Natural killer cell (primary cell): ENCODE data around the gene MYH15. TPM values are rescaled to one million over a fixed set of nuclear protein-coding genes. Genes with fewer than 3 reads are reported as not detected.

Source experiments
- ATAC-seq, 3 donors: fragments of 150-1000 bp in 2 of 3; fragments of 200-7000 bp in 1 of 3; cut with Tn5 transposase; 1 replicate in 1 of 3; 2 replicates in 2 of 3; pipeline ENCODE4 v1.10.0; 2021; ENCODE audit warnings: mild to moderate bottlenecking in 2 of 3, moderate library complexity in 2 of 3
- DNase-seq, 2 donors: peaks; one replicate each; pipeline versions ENCODE4 v3.0.0 to v3.0.0-alpha.2; 2013 to 2021; ENCODE audit warnings: mixed read lengths in 1 of 2
- H3K27ac ChIP-seq: one replicate; pipeline ENCODE4 v1.5.1; 2013; ENCODE audit warnings: mild to moderate bottlenecking, low read length
- H3K27me3 ChIP-seq: one replicate; pipeline ENCODE4 v1.6.1; 2013; ENCODE audit warnings: low read length; ENCODE audit not compliant: control insufficient read depth, insufficient read depth
- H3K36me3 ChIP-seq: one replicate; pipeline ENCODE4 v1.6.1; 2013; ENCODE audit warnings: low read length; ENCODE audit not compliant: control insufficient read depth, insufficient read depth
- H3K4me1 ChIP-seq: one replicate; pipeline ENCODE4 v1.6.1; 2013; ENCODE audit warnings: low read length; ENCODE audit not compliant: control insufficient read depth, insufficient read depth
- H3K4me3 ChIP-seq: one replicate; pipeline ENCODE4 v1.5.1; 2013; ENCODE audit warnings: low read length
- H3K9me3 ChIP-seq: one replicate; pipeline ENCODE4 v1.6.1; 2013; ENCODE audit warnings: low read length; ENCODE audit not compliant: control insufficient read depth, insufficient read depth
- H3K27ac Mint-ChIP-seq, 2 donors: one replicate each; pipeline ENCODE4 v1.8.0; 2022; ENCODE audit warnings: mild to moderate bottlenecking in 2 of 2, mixed read lengths in 2 of 2, moderate library complexity in 1 of 2
- H3K27me3 Mint-ChIP-seq, 2 donors: one replicate each; pipeline ENCODE4 v1.8.0; 2022; ENCODE audit warnings: low read depth in 2 of 2, mixed read lengths in 2 of 2
- H3K36me3 Mint-ChIP-seq: one replicate; pipeline ENCODE4 v1.8.0; 2022; ENCODE audit warnings: mixed read lengths
- H3K4me1 Mint-ChIP-seq, 2 donors: one replicate each; pipeline ENCODE4 v1.8.0; 2022; ENCODE audit warnings: mixed read lengths in 2 of 2
- H3K4me3 Mint-ChIP-seq: one replicate; pipeline ENCODE4 v1.8.0; 2022; ENCODE audit warnings: mild to moderate bottlenecking, moderate library complexity, mixed read lengths
- H3K9me3 Mint-ChIP-seq, 2 donors: one replicate each; pipeline ENCODE4 v1.8.0; 2022; ENCODE audit warnings: mixed read lengths in 2 of 2
- WGBS: methylation state at CpG from one replicate; pipeline ENCODE4 v1.1.7; 2013; ENCODE audit warnings: missing lambda C conversion rate; ENCODE audit not compliant: insufficient coverage; 5-methylcytosine and 5-hydroxymethylcytosine counted together
- intact Hi-C: fragments of 100-400 bp; cut with micrococcal nuclease; formaldehyde crosslinking; loops from one replicate; pipeline ENCODE4 v1.14.2; 2022
- total RNA-seq, 4 donors: library from RNA; stranded (reverse); fragments of 120-200 nt in 1 of 4; gene quantifications; one replicate each; pipeline versions ENCODE4 v1.2.3 to v1.2.4, GENCODE V29; 2013 to 2022
- TF ChIP-seq, protein P1 (sequence below): fragments of 200-600 bp; IDR thresholded peaks from one replicate; pipeline ENCODE4 v1.8.0; 2022; ENCODE audit warnings: antibody characterized with exemption

Gene MYH15
- total RNA-seq, 3 donors from 2014 or later (not counting 1 experiment from before 2014, with no cell fraction given), result 0.05 TPM; not detected in 2

DNA sequence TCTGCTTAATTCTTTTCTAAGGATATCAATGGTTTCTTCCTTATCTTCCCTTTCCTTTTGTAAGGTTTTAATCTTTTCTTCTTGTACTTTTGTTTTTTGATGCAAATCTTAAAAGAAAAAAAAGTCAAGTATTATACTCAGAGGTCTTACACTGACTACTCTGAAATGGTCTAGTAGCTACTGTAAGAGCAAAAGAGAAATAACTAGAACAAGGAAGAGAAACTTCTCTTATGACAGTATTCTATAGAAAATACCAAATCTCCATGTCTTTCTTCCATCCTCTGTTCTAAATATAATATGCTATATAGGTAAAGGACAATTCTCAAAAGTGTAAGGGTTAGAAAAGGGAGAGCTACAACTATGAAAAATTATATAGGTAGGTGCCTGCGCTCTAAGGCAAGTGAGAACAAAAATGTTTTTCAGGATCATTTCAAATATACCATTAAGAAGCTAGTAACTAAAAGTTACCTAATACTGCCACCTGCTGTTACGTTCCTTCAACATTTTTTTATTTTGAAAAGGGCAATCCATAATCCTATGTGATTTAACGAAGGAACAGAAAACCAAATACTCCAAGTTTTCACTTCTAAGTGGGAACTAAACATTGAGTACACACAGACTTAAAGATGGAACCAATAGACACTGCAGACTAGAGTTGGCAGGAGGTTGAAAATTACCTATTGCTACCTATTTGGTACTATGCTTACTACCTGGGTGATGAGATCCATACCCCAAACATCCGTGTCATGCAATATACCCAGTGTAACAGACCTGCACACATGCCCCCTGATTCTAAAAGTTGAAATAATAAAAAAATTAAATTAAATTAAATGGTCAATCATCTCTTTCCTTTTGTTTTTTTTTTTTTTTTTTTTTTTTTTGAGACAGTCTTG is 42.1 kb upstream of the MYH15 start:
- TF ChIP-seq, protein P1, sequence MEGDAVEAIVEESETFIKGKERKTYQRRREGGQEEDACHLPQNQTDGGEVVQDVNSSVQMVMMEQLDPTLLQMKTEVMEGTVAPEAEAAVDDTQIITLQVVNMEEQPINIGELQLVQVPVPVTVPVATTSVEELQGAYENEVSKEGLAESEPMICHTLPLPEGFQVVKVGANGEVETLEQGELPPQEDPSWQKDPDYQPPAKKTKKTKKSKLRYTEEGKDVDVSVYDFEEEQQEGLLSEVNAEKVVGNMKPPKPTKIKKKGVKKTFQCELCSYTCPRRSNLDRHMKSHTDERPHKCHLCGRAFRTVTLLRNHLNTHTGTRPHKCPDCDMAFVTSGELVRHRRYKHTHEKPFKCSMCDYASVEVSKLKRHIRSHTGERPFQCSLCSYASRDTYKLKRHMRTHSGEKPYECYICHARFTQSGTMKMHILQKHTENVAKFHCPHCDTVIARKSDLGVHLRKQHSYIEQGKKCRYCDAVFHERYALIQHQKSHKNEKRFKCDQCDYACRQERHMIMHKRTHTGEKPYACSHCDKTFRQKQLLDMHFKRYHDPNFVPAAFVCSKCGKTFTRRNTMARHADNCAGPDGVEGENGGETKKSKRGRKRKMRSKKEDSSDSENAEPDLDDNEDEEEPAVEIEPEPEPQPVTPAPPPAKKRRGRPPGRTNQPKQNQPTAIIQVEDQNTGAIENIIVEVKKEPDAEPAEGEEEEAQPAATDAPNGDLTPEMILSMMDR, result peak; percentile 55
- Histone ChIP-seq H3K27ac (no peak overlapping the region), H3K9me3 (no peaks in the 10 kb centered on the region), H3K4me1 (no peaks in the 10 kb centered on the region), H3K27me3 (no peaks in the 10 kb centered on the region), H3K4me3 (no peak overlapping the region), H3K36me3 (peaks cover 2% of the 10 kb centered on the region)
- DNase-seq, result peak in 1 of 2 donors; percentile 68
- H3K4me3 Mint-ChIP-seq, result no peak overlapping the region
- H3K36me3 Mint-ChIP-seq, result no peaks in the 10 kb centered on the region
- H3K9me3 Mint-ChIP-seq, result no peaks in the 10 kb centered on the region
- ATAC-seq, result peak in 2 of 3 donors; percentile 50 to 56
- intact Hi-C loops, result loop anchor here (1.0 kb wide), 1 partner anchor 63 kb away; no protein-coding TSS in a partner anchor
- no peak overlapping the region for H3K27ac Mint-ChIP-seq
- WGBS, result 69% methylated on average over 4 of the region's 4 CpGs
- H3K4me1 Mint-ChIP-seq, result no peaks in the 10 kb centered on the region
- no peaks in the 10 kb centered on the region for H3K27me3 Mint-ChIP-seq

DNA sequence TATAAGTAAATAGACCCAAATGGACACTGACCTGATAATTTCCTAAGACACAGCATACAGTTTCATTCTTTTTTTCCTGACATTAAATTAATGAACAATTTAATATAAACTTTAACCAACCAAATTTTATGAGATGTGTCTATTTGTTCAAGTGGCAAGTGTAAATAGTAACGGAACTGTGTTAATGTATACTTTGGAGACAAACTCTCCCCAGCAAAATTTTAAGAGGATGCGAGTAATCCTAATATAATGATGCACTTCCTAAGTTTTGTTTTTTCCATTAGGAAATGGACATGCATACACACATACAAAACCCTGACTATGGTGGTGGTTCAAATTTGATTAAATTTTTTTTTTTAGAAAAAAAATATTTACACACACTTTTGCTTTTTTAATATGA is 38.5 kb upstream of the MYH15 start:
- Histone ChIP-seq H3K36me3 (peaks cover 2% of the 10 kb centered on the region), H3K4me1 (no peaks in the 10 kb centered on the region), H3K4me3 (no peak overlapping the region), H3K27ac (no peak overlapping the region), H3K27me3 (no peaks in the 10 kb centered on the region), H3K9me3 (no peaks in the 10 kb centered on the region)
- intact Hi-C loops, result no loop called here
- Mint-ChIP-seq H3K9me3 (no peaks in the 10 kb centered on the region), H3K36me3 (no peaks in the 10 kb centered on the region), H3K4me1 (peaks cover 11 to 12% of the 10 kb centered on the region in 2 donors), H3K27ac (no peak overlapping the region), H3K4me3 (no peak overlapping the region), H3K27me3 (no peaks in the 10 kb centered on the region)
- TF ChIP-seq, protein P1, result no peak
- WGBS, result no CpG with 5 or more reads among the region's 2 CpGs
- ATAC-seq (no peak), DNase-seq (no peak)

DNA sequence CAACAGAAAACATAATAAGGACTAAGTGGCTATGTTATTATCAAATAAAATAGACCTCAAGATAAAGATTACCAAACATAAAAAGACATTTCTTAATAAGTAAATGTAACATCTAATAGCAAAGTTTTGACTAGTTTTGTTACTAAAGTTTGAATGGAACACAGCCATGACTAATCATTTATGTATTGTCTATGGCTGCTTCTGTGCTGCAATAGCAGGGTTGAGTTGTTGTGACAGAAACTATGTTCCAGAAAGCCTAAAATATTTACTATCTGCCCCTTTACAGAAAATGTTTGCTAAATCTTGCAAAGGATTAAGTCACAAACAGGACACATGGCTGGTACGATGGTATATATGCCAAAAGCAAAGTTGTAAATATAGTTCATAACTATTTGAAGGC is 37.9 kb upstream of the MYH15 start:
- H3K4me3 ChIP-seq, result no peak overlapping the region
- no peak for ATAC-seq
- 90% methylated on average over 1 of the region's 1 CpG for WGBS
- intact Hi-C loops, result no loop called here
- H3K27ac Mint-ChIP-seq, result no peak overlapping the region
- H3K9me3 Mint-ChIP-seq, result no peaks in the 10 kb centered on the region
- H3K4me3 Mint-ChIP-seq, result no peak overlapping the region
- no peaks in the 10 kb centered on the region for H3K27me3 Mint-ChIP-seq
- TF ChIP-seq, protein P1, result no peak
- H3K4me1 ChIP-seq, result no peaks in the 10 kb centered on the region
- H3K36me3 Mint-ChIP-seq, result no peaks in the 10 kb centered on the region
- H3K27ac ChIP-seq, result no peak overlapping the region
- peaks cover 11 to 12% of the 10 kb centered on the region in 2 donors for H3K4me1 Mint-ChIP-seq
- no peaks in the 10 kb centered on the region for H3K27me3 ChIP-seq
- H3K9me3 ChIP-seq, result no peaks in the 10 kb centered on the region
- H3K36me3 ChIP-seq, result peaks cover 2% of the 10 kb centered on the region
- no peak for DNase-seq
